ENCODE results near the gene CNIH3.
A peak's percentile ranks its signal among the peaks of the same experiment; 100 is the strongest.

Gene CNIH3

DNA sequence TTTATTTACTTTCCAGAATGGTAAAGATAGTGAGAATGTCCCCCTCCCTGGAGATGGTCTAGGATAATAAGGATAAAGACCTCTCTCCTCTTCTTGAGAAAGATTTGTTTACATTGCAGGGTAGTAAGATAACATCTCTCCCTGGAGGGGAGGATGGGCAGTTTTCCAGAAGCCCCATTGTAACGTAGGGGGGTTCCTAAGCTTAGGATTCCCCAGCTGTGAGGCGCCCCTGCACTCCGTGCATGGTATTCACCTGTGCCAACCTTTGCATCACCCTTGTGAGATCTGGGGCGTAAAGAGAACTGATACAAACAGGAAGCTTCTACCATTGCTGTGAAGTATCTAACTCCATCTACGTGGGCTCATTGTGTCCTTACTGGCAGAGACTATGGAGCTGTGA is 164.6 kb downstream of the CNIH3 start:
- no peak overlapping the region for H3K4me3 ChIP-seq (ENCODE audit: low read depth, low read length)
- DNase-seq (ENCODE audit: low read depth): no peak
- TF ChIP-seq, protein P1, sequence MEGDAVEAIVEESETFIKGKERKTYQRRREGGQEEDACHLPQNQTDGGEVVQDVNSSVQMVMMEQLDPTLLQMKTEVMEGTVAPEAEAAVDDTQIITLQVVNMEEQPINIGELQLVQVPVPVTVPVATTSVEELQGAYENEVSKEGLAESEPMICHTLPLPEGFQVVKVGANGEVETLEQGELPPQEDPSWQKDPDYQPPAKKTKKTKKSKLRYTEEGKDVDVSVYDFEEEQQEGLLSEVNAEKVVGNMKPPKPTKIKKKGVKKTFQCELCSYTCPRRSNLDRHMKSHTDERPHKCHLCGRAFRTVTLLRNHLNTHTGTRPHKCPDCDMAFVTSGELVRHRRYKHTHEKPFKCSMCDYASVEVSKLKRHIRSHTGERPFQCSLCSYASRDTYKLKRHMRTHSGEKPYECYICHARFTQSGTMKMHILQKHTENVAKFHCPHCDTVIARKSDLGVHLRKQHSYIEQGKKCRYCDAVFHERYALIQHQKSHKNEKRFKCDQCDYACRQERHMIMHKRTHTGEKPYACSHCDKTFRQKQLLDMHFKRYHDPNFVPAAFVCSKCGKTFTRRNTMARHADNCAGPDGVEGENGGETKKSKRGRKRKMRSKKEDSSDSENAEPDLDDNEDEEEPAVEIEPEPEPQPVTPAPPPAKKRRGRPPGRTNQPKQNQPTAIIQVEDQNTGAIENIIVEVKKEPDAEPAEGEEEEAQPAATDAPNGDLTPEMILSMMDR (IDR thresholded peaks at IDR 0.05; ENCODE audit: low read depth, low read length, missing control alignments): no peak
- in situ Hi-C loops (cut with HindIII; ENCODE audit: low sequenced_read_pairs): no loop called here

DNA sequence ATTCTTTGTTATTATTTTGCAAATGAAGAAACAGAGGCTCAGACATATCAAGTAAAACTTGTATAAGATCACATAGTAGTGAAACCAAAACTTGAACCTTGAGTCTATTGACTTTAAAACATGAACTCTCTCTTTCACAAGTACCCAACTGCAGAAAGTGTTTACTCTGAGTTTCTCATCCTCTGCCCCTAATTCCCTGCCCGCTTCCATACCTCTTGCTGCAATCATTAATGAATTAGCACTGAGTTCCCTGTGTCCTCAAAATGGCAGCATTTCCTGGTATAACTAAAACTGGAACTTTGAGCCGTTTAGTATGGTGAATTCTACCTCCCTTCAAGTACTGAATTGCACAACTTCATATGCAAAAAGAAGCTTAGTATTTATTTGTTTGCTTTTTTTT is 165.7 kb downstream of the CNIH3 start:
- no peak overlapping the region for H3K4me3 ChIP-seq (ENCODE audit: low read depth, low read length)
- TF ChIP-seq, protein P1 (IDR thresholded peaks at IDR 0.05; ENCODE audit: low read depth, low read length, missing control alignments): no peak
- DNase-seq (ENCODE audit: low read depth): no peak
- in situ Hi-C loops (cut with HindIII; ENCODE audit: low sequenced_read_pairs): no loop called here

DNA sequence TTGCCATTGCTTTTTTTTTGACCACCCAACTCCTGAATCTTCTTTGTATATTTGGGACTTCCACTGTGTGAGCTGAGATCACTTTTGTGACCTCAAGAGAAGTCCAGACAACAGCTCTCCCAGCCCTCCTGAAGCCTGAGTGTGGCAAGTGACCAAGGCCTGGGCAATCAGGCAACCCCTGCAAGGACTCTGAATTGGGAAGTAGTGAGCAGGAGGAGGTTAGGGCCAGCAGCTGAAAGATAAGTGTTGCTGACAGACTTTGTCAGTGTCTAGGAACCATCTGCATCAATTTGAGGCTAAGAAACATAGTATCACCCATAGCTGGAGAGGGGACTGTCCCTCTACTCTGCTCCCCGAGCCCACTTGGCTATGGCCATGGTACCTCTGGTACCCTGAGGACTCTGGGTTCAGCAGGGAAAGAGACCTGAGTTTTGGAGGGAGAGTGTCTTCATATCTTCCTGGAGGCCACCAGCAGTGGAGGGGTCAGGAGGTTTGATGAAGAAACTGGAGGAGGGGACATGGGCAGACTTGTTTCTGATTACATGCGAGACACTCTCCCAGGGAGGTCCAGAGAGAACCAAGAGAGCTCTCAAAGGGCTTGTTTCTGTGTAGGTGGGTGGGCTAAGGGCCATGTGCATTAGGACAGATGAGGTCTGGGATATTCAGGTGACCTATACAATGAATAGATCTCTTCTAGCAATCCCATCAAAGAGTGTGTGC is 166.3 kb downstream of the CNIH3 start:
- in situ Hi-C loops (cut with HindIII; ENCODE audit: low sequenced_read_pairs): no loop called here
- H3K4me3 ChIP-seq (ENCODE audit: low read depth, low read length): no peak overlapping the region
- no peak for DNase-seq (ENCODE audit: low read depth)
- TF ChIP-seq, protein P1 (IDR thresholded peaks at IDR 0.05; ENCODE audit: low read depth, low read length, missing control alignments): no peak

DNA sequence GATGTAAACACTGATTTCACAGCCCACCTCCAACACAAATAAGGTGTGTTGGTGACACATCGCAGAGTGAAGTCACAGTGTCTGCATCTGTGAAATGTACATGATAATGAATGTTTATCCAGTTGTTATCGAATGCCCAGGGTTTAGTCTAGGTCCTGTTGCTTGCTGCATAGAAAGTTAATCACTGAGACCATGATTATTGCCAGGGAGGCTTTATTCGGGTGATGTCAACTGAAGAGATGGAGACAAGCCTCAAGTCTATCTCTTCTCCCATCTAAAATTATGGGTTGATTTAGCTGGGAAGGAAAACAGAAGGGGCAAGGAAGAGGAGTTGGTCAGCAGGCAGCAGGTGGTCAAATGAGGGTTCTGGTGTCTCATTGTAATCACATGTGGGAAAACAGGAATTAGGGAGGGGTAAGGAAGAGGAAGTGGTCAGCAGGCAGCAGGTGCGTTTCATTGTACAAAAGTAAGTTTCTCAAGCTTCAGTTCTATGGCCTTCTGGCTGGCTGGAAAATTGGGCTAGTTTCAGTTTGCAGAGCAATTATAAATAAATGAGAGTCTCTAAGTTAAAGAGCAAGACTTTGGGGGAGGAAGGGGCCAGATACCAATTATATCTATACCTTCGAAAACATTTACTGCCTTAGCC is 167.0 kb downstream of the CNIH3 start:
- TF ChIP-seq, protein P1 (IDR thresholded peaks at IDR 0.05; ENCODE audit: low read depth, low read length, missing control alignments): no peak
- no peak overlapping the region for H3K4me3 ChIP-seq (ENCODE audit: low read depth, low read length)
- in situ Hi-C loops (cut with HindIII; ENCODE audit: low sequenced_read_pairs): no loop called here
- DNase-seq (ENCODE audit: low read depth): no peak

DNA sequence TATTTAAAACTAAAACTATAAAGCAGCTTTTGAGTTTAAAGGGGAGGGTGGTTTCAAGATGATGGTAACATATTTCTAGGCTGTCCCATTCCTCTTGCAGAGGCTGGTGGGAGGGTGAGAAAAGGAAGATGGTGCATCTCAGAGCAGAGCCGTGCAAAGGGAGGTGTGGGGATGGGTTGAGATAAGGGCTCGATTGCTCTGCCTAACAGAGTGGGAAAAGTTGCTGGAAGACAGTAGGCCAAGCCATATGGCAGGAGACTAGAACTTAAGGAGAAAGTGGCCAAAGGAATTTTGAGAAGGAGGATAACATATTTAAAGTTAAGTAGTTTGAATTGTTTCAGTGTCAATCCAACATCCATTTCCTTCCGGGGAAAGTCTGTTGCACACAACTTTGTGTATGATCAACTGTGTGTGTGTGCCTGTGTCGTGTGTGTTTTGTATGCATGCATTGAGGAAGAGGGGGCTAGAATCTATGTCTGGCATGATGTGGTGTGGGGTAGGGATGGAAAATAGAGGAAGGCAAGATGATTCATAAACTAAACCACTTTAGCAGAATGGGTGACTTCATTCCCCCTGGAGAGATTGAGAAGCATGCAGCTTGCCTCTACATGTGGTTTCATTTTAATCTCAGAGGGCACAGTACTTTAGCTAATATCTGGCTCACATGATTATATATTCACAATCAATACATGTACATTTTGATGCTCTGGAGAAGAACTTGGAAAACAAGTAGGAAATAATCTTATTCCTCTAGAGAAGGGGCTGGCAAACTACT is 168.3 kb downstream of the CNIH3 start:
- DNase-seq (ENCODE audit: low read depth): peak; percentile 4
- TF ChIP-seq, protein P1 (IDR thresholded peaks at IDR 0.05; ENCODE audit: low read depth, low read length, missing control alignments): no peak
- in situ Hi-C loops (cut with HindIII; ENCODE audit: low sequenced_read_pairs): no loop called here
- no peak overlapping the region for H3K4me3 ChIP-seq (ENCODE audit: low read depth, low read length)

DNA sequence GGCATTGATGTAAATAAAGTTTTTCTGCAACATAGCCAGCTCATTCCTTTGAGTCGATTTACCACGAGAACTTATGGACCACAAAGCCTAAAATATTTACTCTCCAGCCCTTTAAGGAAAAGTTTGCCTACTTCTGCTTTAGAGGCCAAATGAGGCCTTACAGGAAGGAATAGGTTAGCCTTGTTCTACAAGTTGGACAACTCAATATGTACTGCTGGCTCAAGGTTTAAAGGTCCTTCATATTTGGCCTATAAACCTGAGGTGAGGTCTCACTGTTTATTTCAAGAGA is 168.9 kb downstream of the CNIH3 start:
- H3K4me3 ChIP-seq (ENCODE audit: low read depth, low read length): no peak overlapping the region
- DNase-seq (ENCODE audit: low read depth): peak; percentile 16
- TF ChIP-seq, protein P1 (IDR thresholded peaks at IDR 0.05; ENCODE audit: low read depth, low read length, missing control alignments): no peak
- in situ Hi-C loops (cut with HindIII; ENCODE audit: low sequenced_read_pairs): no loop called here

Data from astrocyte of the cerebellum (primary cell).